Suppressor macrophage treated with lipopolysaccharide for 4 hours (primary cell): ENCODE results near the gene SLC4A5.

Experiments
- DNase-seq: peaks from one replicate; pipeline ENCODE4 v3.0.0-alpha.2; 2020

The SLC4A5 gene, protein sequence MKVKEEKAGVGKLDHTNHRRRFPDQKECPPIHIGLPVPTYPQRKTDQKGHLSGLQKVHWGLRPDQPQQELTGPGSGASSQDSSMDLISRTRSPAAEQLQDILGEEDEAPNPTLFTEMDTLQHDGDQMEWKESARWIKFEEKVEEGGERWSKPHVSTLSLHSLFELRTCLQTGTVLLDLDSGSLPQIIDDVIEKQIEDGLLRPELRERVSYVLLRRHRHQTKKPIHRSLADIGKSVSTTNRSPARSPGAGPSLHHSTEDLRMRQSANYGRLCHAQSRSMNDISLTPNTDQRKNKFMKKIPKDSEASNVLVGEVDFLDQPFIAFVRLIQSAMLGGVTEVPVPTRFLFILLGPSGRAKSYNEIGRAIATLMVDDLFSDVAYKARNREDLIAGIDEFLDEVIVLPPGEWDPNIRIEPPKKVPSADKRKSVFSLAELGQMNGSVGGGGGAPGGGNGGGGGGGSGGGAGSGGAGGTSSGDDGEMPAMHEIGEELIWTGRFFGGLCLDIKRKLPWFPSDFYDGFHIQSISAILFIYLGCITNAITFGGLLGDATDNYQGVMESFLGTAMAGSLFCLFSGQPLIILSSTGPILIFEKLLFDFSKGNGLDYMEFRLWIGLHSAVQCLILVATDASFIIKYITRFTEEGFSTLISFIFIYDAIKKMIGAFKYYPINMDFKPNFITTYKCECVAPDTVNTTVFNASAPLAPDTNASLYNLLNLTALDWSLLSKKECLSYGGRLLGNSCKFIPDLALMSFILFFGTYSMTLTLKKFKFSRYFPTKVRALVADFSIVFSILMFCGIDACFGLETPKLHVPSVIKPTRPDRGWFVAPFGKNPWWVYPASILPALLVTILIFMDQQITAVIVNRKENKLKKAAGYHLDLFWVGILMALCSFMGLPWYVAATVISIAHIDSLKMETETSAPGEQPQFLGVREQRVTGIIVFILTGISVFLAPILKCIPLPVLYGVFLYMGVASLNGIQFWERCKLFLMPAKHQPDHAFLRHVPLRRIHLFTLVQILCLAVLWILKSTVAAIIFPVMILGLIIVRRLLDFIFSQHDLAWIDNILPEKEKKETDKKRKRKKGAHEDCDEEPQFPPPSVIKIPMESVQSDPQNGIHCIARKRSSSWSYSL

DNA sequence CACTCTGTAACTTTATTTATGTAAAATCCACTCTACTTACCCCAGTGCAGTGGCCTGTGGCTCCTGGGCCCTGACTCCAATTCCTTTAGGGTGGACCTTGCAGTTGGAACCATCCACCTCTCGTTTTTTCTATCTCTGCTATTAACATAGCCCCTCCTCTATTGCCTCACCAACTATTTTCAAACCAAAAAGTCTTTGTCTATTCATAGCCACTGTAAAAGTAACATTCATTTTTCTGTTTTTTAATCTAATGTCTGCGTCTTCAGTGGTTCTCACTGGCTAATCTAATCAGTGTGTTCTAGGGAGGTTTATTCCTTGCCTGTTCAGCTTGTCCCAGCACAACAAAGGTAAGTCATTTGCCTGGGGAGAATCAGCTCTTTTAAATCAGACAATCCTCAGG is at the start of gene SLC4A5:
Gene SLC4A5 (minus strand): TSS at position 101 of the 400 bp plus-strand sequence. CDS start 28,393 bp downstream, outside the sequence.
- no peak for DNase-seq

DNA sequence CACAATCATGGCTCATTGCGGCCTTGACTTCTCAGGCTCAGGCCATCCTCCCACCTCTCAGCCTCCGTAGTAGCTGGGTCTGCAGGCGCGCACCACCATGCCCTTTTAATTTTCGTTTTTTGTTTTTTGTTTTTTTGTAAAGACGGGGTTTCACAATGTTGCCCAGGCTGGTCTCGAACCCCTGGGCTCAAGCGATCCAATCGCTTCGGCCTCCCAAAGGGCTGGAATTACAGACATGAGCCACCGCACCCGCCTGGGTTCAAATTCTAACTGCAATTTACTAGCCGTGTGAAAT is 49.2 kb upstream of the SLC4A5 start:
- DNase-seq = no peak

DNA sequence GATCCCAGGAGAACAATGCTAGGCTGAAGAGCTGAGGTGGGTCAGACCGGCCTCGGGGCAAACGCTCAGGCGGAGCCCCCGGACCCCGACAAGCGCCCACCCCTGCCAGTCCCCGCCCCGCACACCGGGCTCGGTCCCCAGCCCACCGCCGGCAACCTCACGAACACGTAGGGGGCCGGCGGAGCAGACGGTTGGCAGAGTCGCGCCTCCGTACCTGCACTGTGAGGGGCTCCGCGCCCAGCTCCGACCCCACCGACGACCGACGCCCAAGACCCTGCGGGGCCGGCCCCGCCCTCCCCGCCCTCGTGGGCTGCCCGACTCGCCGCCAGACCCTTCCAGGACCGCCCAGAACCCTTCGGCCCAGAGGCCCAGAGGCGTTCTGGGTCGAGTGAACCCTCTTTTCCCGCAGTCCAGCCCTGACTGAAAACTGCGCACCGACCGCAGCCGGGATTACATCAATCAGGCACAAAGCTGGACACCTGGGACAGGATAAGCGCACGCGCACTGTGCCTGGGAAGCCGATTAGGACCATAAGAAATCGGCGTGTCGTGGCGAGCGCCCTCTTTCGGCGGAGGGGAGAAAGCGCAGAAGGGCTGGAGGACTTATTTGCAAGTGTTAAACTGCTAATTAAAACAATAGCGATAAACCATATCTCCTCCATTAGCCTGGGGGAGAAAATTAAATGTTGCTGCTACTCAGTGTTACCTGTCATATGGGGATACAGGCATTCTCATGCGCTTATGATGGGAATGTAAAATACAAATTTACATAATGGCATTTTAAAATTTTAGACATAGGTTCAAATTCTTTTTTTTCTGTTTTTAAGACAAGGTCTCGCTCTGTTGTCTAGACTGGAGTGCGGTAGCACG is 48.6 kb upstream of the SLC4A5 start:
- peak; percentile 97 for DNase-seq

DNA sequence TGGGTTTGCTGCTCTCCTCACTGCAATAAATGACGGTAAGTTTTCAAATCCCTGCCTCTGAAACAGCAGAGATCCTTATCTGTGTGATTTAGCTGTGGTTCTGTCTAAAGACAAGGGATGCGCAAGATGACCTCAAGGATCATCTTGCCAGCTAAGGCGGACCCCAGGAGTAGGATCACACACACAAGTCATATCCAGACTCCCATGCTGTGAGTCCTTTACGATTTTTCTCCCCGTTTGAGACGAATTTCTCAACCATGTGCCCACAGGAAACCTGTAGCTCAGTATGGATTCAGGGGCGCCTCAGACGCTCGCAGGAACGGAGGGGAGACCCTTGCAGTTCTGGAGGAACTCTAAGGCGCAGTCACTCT is 48.0 kb upstream of the SLC4A5 start:
- peak; percentile 10 for DNase-seq

DNA sequence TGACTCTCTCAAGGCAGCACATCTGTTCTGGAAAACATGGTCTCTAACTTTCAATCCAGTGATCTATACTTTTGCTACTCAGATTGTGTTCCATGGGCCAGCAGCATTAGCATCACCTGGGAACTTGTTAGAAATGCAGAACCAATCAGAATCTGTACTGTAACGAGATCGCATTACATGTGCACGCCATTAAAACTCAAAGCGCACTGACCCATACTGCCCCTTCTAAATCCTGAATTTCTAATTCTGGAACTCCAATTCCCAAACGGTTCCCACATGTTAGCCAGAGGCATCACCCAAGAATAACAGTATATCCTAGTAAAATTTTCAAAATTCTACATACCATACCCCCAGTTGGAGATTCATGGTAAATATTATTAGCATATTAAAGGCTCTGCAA is 47.4 kb upstream of the SLC4A5 start:
- DNase-seq = no peak

DNA sequence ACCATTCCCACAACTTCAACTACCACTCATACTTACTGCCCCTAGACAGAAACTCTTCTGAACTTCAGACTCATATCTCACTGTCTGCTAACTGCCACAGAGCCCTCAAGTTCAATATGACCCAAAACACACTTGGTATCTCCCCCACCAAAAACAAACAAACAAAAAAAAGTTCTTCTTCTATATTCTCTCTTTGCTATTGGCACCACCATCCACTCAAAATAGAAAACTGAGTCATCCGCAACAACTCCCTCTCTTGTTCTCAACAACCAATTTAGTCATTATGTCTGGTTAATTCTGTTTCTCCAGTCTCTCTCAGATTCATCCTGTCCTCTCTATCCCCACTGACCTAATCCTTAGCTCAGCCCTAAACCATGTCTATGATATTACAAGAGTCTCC is 44.1 kb upstream of the SLC4A5 start:
- no peak for DNase-seq

DNA sequence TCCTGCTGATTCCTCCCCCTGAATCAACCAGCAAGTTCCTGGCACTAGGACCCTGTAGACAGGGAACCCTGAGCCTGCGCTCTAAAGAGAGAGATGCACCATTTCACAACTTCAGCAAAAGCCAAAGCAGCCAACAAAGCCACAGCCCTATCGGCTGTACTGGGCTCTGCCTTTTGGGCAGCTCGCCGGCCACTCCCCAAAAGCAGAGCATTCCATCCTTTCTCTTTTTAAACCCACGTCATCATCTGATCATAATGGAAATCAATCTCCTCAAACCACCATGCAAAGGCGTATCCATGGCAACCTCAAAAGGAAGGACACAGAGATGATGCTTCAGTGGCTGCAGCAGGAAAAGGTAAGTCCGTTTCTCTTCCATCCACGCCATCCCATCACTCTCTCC is 42.2 kb upstream of the SLC4A5 start:
- DNase-seq = no peak

DNA sequence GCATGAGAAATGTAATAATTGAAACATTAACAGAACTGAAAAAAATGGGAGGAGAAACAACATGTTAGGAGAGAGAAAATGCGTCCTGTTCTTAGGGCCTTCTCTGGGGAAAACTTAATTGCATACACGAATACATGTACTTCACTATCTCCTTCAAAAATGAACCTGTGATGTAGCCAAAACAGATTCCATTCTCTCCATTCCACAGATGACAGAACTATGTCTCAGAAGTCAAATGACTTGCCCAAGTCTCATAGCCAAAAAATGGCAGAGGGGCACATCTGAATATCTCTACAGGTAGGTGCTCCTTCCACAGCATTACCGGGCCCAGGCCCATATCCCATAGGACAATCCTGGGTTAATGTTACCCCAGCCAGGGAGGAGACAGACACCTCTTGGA is 40.8 kb upstream of the SLC4A5 start:
- DNase-seq = no peak

DNA sequence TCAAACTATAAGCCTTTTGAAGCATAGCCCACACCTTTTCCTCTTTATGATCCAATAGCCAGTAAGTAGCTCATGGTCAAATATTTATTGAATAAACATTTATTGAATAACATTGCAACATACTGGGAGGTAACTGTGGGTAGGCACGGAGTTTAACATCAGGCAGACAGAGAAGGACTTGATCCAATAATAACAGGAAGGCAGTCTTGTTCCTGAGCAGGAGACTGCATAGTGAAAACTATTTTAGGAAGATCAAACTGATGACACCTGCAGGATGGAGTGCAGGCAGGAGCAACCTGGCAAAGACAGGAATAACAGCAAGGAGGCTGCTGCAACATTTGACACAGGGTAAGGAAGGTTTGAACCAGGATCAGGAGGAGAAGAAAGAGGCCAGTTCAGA is 40.0 kb upstream of the SLC4A5 start:
- DNase-seq = no peak

DNA sequence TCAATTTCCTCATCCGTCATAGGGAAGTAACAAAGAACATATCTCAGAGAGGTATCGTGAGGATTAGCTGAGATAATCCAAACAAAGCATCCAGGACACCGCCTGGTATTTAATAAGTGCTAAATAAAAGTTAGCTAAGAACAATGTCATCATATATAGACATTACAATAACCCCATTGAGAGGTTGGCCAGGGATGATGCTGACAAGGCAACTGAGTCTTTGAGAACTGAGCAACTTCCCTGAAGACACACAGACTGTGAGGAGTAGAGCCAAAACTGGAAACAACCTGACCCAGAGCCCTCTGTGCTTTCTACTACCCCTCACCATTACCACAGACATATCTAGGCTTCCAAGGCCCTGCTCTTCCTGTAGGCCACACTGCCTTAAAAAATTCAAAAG is 38.5 kb upstream of the SLC4A5 start:
- DNase-seq = no peak

DNA sequence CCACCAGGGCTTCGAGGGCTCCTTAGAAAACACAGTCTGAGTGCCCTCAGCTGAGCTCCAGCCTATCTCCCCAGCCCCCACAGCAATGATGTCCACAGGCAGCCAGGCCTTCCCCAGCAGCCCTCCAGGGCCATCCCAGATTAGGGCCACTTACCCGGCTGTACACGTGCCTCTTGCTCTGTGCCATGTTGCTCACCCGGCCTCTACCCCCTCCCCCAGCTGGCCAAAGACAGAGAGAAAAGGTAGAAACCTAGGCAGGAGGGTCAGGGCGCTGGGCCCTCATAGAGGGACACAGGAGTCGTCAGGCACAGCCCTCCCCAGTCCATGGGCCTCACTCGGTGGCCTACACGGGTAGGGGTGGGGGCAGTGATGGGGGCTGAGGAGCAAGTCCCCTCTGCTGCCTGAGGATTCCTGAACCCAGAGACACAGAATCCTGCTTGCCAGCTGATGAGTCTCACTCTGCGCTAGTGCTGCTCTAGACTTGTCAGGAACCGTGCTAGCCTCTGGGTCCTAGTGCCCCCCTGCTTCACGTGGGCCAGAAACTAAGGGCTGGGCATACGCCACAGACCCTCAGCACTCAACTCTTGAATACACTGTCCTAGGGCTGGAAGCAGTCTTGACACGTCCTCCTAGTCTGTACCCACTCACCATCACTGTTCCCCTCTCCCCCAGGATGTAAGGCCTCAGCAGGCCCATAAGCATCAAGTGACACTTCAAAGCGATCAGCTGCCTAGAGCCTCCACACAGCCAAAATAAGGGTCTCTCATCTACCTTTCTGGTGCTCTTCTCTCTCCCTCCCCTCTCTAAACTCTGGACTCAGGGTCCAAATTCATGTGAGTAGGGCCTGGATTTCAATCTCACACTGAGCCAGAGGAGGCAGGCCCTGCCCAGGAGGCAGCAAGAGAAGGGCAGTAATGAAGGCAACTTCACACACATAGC is 36.9 kb upstream of the SLC4A5 start, which contains the start of gene DCTN1:
Gene DCTN1 (minus strand): TSS at position 461 of the 939 bp plus-strand sequence. CDS start 274 bp downstream, at position 187.
- peak; percentile 5 for DNase-seq

DNA sequence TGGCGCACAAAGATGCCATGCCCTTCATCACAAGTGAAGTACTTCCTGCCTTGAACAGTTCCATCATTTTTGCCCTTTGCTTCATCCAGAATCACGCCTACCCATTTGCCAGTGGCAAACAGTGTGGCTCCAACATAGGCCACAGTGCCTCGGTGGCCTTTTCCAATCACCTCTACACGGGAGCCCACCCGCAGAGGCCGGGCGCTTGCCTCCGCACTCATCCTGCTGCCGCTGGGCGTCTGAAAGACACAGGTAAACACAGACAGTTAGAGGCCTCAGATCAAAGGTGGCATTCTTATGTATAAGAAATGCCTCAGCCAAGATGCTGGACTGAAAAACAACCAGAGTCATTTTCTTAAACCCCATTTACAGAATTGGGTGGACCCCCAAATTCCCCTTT is 34.8 kb upstream of the SLC4A5 start:
- DNase-seq = no peak

DNA sequence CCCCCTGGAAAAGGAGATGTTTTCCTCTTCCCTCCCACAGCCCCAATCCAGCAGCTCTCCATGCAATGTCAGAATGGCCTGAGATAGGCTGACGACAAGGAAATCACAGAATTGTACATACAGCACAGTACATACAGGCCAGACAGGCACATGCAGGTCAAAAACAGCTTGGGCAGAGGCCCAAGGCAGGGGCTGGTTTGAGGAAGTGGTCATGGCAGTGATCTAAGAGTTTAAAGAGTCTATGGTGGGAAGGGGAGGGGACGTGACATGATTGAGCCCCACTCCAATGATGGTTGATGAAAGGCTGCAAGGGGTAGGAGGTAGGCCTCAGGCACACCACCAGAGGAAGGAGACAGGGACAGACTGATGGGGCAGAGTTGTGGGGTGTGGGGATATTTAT is 32.6 kb upstream of the SLC4A5 start:
- DNase-seq = no peak

DNA sequence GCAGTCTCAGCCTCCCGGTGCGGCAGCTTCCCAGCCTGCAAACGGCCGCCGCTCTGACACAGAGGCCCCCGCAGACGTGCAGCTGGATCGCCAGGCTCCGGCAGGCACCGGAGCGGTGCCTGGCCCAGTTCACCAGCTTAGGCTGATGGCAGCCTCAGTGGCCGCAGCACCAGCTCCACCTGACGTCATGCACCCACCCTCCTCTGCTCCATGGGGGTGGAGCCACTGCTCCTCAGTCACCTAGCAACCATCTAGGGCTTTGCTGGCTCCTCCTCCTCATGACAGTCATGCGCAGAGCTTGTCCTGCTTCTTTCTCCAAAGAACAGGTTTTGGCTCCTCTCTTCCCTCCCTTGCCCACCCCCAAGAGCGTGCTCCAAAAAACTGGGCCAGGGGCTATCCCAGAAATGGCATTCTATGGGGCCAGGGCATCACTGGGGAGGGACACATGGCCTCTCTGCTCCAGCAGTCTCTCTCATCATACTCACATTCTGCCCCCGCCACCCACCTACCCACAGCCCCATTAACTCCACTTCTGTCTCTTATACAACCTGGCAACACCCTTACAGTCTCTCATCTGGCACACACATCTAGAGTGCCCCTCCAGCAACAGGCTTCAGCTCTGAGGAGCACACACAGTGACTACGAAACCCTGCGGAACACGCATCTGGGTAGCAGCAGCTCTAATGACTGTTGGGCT is 31.4 kb upstream of the SLC4A5 start:
- DNase-seq = no peak

DNA sequence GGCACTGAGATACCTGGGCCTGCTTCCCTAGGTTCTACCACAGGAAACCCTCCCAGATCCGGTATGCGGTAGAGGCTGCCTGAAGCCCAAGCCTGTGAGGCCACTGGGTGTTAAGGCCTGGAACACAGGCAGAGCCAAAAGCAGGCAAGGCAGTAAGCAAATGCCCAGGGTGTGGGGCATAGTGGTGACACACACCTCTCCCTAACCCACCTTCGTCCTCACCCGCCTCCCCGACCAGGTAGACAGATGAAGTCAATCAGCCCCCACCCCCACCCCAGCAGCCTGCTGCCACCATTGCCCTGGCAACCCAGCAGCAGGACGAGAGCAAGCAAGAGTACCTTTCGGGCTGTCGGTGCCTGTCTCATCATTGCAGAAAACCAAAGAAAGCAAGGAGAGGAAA is 30.8 kb upstream of the SLC4A5 start:
- DNase-seq = no peak

DNA sequence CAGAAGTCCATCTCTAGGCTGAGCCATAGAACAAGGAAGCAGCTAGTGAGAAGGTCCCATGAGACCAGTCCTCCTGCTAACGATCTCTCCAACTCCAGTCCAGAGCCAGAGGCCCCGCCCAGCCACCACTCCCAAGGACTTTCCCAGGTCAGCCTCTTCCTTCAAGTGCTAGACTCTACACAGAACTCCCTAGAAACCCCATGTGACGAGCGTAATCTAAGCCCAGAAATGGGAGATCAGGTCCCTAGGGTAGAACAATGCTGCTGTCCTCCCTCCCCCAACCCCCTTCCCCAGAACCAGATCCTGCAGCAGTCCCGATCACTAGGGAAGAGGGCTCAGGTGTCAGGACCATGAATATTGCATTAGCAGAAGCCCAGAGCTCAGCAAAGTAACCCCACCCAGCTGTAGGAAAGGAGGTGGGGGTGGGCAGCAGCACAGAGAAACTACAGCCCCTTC is 30.0 kb upstream of the SLC4A5 start:
- no peak for DNase-seq

DNA sequence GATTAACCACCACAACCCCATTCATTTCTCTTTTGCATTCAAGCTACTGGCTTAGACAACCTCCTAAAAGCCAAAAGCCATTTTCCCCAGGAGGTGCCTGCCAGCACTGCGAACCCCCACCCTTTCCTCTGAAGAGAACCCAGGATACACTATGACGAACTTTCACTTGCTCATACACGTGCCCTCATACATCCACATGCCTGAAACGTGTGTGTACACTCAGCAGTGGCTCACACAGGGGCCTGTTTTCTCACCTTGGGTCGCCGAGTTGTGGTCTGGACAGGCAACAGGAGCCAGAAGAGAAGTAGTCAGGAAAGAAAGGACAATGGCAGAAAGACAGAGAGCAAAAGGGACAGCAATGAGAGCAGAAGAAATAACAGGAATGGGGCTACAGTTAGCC is 29.5 kb upstream of the SLC4A5 start:
- no peak for DNase-seq

DNA sequence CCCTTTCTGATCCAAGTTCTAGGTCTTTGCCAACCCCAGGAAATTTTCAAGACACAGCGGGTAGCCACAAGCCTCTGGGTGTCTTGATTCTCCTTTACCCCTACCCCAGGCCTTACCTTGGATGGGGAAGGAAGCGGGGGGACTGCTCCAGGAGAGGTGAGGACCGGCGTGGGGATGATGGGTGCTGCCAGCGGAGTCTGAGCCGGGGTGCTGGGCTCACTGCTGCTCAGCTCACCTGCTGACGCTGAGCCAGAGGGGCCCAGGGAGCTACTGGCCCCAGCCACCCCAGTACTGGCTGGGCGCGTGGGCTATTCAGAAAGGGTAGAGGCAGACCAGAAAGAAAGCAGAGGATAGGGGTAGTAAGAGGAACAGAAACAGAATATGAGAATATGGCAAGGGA is 28.2 kb upstream of the SLC4A5 start:
- DNase-seq = no peak

DNA sequence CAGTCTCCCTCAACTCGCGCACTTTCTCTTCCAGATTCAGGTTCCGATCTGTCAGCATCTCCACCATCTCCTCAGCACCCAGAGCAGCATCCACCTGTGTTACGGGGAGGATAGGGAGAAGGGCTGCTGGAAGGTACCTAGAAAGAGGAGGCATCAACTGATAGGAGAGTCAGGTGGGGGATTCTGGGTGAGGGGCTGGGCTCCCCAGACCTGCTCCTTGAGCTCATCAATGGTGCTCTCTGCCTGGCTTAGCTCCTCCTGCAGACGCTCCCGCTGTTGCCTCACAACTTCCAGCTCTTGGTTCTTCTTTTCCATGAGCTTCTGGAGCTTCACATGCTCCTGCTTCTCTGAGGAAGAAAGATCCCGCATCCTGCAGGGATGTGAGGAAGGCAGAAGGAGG is 26.8 kb upstream of the SLC4A5 start:
- DNase-seq = no peak

DNA sequence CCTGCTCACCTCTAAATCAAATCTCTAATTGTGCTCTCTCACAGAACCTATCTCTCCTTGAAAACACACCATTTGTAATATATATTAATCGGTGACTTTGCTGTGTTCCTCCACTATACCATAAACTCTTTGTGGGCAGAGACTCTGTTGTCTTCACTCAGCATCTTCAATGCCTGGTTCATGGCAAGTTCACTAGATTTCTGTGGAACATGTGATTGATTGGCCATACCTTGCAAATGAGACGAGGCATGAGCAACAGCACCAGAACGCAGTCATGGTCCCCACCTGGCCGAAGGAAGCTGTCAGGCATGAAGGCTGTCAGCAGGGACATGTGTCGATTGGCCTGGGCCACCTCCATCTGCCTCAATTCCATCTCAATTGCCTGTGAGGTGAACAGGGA is 25.3 kb upstream of the SLC4A5 start:
- DNase-seq = no peak

DNA sequence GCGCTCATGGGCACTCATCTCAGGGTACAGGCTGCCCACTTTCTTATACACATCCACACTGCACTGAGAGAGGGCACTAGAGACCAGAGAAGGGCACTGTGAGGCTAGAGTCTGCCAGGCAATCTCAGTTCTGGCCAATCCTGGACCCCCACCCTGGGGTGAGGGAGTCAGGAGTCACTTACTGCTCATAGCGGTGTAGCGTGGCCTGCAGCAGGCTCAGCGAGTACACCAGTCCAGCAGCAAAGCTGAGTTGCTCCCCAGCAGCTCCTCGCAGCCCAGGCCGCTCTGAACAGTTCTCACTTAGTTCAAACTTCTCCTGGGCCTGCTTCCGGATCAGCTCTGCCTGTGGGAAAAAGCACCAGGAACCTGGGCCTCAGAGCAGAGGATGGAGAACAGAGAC is 24.6 kb upstream of the SLC4A5 start:
- DNase-seq = no peak
